ENCODE measurements around the gene ABCB8. TPM values are rescaled to one million over a fixed set of nuclear protein-coding genes. Genes with fewer than 3 reads are reported as not detected.

ABCB8 gene
- total and polyA plus RNA-seq, 2 of the 8 experiments (the other 6 are each of a cell fraction or from before 2014, with no cell fraction given) = 17.7 to 27.0 TPM

- TF ChIP-seq EP300 (IDR thresholded peaks at IDR 0.05; ENCODE audit: borderline replicate concordance in 1 of 2, low read depth in 2 of 2, low read length in 2 of 2) (no peak), CHD1 (IDR thresholded peaks at IDR 0.05; ENCODE audit: low read depth, low read length) (no peak), MAX (IDR thresholded peaks at IDR 0.05) (peak; percentile 99), SUZ12 (IDR thresholded peaks at IDR 0.05; ENCODE audit: low read length) (peak; percentile 43; the same call in 1 of the 2 replicates), EZH2 (IDR thresholded peaks at IDR 0.05; ENCODE audit: low read depth, low read length, severe bottlenecking) (peak; percentile 50), KDM4A (IDR thresholded peaks at IDR 0.05; ENCODE audit: low read depth, low read length, severe bottlenecking) (peak; percentile 90), EGR1 (IDR thresholded peaks at IDR 0.05; ENCODE audit: borderline replicate concordance, low read depth, low read length) (peak; percentile 18; the same call in 1 of the 2 replicates), HDAC2 (IDR thresholded peaks at IDR 0.05; ENCODE audit: borderline replicate concordance in 1 of 2, low read depth in 2 of 2, low read length in 2 of 2) (peak in 1 of 2 experiments; percentile 94; a peak in 2 of 4 replicates), E2F6 (IDR thresholded peaks at IDR 0.05) (peak; percentile 100)
Measured at GRCh38 chr7:151018421-151019129, 9.7 kb upstream of the ABCB8 start (continued).
